GM19372 (cell line): ENCODE measurements around the gene GIGYF1.

Experiments used
- ATAC-seq: cut with Tn5 transposase; IDR thresholded peaks from one replicate; pipeline ENCODE4 v1.9.1; 2021; ENCODE audit warnings: mild to moderate bottlenecking, low read depth, moderate library complexity; ENCODE audit not compliant: unreplicated experiment

GIGYF1 gene

GRCh38 chr7:100685049-100685605, 8.9 kb downstream of the GIGYF1 start:
- no peak for ATAC-seq

DNA sequence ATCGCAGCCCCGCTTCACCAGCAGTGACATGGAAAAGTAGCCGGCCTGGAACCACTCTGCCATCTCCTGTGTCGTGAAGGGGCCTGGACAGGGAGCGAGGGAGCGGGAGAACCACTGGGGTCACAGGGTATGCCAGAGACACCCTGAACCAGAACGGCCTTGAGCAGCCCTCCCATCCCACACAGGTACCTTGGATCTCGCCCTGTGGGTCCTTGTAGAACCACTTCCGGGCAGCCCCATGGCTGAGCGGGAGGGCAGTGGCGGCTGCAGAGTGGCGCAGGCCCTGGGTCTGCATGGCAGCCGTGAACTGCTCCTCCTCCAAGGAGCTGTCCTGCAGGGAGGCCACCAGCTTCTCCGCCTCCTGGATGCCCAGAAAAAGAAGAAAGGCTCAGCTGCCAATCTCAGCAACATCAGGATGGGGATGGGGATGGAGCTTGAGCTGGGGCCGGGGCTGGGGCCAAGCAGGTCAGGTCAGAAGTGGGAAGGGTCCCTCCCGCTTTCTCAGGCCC, 9.5 kb downstream of the GIGYF1 start:
- no peak for ATAC-seq

DNA sequence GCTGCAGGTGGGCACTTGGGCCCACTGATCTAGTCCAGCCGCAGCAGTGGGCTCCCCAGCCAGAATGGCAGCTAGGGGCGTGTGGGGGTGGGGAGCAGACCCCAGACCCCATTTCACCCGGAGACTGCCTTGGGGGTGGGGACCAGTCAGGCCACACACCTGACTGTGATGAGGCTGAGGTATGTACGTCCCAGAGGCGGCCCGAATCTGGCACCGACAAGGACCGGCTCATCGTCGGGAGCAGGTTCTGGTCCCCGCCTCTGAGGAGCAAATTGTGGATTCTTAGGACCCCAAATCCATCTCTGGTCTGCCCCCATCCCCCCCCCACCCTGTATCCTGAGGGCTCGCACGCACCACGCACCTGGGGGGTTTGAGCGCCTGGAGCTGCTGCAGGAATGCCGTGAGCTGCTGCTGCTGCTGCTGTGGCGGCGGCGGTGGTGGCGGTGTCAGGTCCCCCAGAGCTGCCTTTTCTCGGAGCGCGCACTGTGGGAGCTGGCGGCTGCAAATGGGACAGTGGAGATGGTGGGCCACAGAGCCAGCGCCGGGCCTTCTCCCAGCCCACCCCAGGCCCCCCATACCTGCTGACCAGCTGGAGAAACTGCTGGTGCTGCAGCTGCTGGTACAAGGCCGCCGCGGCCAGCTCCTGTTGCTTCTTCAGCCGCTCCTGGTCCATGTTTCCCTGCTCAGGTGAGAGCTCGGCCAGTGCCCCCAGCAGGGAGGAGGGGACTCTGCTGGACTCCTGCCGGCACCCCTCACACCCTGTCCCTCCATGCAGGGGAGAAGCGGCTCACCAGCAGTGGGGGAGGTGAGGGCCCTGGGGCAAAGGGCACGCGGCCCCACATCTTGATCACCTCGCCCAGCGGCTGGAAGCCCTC, 10.2 kb downstream of the GIGYF1 start:
- no peak for ATAC-seq

DNA sequence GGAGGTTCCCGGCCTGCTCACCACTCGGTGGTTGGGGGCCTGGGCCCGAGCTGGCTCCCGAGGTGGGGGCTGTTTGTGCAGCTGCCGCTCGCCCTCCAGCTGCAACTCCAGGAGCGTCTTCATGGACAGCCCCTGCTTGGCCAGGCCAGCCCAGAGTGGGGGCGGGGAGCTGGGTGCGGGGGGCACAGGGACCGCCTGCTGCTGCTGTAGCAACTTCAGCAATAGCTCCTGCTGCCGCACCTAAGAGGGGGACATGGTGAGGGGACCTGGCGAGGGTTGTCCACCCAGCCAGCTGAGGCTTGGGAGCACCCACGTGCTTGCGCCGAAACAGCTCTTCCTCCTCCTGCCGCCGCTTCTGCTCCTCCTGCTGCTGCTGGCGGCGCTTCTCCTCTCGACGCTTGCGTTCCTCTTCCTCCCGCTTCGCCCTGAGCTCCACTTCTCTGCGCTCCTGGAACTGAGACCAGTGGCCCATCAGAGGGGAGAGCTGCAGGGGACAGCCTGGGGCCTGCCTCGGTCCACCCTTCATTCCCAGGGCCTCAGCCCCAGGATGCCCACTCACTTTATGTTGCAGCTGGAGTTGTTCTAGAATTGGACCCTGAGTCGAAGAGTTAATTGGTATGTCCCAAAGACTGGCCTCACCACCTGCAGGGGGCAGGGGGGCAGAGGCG, 10.9 kb downstream of the GIGYF1 start:
- ATAC-seq, result no peak

GRCh38 chr7:100682228-100682741, 11.8 kb downstream of the GIGYF1 start:
- ATAC-seq, result no peak

- ATAC-seq, result no peak
Observed at GRCh38 chr7:100681491-100682227, 12.4 kb downstream of the GIGYF1 start.

GRCh38 chr7:100680576-100681271, 13.3 kb downstream of the GIGYF1 start:
- no peak for ATAC-seq

DNA sequence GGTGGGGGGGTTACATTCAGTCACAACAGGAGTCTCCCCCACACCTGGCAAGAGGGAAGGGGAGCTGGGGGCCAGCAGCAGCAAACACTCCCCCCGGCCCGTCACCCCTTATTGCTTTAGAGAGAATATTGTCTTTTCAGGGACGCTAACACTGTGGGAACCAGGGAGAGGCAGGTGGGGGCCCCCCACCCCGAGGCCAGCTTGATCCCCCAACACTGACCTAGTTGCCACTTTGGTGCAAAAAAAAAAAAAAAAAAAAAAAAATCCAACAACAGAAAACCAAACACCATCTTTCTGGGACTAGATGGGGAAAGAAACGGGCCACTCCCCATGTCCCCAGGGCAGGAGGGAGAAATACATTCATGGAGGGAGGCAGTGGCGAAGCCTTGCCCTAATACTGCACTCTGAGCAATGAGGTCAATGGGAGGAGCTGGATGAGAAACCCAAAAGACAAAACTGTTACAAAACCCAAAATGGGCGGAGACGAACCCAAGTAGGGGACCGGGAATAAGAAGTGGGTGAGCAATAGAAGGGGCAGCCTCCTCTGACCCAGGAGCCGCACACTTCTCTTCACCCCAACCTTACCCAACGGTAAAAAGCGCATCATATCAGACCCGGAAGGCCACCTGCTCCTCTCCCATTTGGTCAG, 14.0 kb downstream of the GIGYF1 start:
- no peak for ATAC-seq

GRCh38 chr7:100679129-100679926, 14.7 kb downstream of the GIGYF1 start:
- ATAC-seq, result no peak

DNA sequence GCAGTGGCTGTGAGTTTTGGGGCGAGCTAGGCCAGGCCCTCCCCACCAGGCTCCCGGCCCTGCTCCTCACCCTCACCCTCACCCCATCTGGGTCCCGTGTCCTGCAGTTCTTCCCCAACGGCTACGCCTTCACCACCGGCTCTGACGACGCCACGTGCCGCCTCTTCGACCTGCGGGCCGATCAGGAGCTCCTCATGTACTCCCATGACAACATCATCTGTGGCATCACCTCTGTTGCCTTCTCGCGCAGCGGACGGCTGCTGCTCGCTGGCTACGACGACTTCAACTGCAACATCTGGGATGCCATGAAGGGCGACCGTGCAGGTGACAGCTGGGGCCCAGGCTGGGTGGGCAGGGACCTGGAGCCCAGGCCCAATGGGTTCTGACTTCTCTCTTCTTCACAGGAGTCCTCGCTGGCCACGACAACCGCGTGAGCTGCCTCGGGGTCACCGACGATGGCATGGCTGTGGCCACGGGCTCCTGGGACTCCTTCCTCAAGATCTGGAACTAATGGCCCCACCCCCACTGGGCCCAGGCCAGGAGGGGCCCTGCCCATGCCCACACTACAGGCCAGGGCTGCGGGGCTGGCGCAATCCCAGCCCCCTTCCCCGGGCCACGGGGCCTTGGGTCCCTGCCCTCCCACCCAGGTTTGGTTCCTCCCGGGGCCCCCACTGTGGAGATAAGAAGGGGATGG, 15.6 kb downstream of the GIGYF1 start:
- ATAC-seq, result no peak

- no peak for ATAC-seq
Observed at GRCh38 chr7:100677308-100678267, 16.5 kb downstream of the GIGYF1 start.

GRCh38 chr7:100676501-100677306, 17.3 kb downstream of the GIGYF1 start:
- ATAC-seq, result no peak

DNA sequence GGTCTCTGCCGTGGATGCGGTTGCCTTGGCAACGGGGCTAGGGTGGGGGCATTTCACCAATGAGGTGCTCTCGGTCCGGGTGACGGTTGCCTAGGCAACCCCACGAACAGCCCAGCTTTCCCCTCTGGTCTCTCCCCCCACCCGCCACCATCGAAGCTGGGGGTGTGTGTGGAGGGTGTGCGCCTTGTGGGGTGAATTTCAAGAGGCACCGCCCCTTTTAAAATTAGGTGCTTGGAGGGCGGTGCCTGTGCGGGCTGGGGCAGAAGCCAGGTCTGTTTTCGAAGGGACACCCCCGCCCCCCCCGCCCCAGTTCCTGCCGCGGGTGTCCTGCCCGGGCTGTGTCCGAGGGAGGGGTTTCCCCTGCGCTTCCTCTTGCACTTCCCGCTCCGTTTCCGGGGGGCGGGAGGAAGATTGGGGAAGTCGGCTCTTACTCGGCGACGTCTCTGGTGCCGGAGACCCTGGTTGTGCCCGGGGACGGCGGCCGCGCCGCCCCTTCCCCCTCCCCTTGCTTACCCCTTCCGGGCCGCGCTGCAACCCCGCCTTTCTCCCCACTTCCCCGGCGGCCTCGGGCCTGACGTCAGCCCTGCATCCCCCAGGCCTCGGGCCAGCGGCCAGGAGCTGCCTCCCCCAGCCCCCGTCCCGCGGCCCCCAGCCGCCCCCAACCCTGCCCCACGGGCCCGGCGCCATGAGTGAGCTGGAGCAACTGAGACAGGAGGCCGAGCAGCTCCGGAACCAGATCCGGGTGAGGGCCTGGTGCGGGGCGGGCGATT, 18.3 kb downstream of the GIGYF1 start:
- ATAC-seq, result no peak

DNA sequence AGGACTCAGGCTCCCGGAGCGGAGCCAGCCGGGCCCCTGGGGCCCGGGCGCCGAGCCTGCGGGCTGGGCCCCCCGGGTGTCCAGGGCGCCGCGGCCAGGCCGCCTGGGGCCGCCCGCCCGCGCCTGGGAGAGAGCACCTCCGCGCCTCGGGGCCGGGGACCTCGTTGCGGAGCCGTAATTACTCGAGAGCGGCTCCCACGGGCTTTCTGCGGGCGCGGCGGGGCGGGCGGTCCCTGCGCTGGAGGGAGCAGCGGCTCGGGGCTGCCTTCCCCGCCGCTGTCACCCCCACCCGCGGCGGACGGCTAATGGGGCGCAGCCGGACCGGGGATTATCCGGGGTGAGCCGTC, 19.0 kb downstream of the GIGYF1 start:
- ATAC-seq, result no peak

DNA sequence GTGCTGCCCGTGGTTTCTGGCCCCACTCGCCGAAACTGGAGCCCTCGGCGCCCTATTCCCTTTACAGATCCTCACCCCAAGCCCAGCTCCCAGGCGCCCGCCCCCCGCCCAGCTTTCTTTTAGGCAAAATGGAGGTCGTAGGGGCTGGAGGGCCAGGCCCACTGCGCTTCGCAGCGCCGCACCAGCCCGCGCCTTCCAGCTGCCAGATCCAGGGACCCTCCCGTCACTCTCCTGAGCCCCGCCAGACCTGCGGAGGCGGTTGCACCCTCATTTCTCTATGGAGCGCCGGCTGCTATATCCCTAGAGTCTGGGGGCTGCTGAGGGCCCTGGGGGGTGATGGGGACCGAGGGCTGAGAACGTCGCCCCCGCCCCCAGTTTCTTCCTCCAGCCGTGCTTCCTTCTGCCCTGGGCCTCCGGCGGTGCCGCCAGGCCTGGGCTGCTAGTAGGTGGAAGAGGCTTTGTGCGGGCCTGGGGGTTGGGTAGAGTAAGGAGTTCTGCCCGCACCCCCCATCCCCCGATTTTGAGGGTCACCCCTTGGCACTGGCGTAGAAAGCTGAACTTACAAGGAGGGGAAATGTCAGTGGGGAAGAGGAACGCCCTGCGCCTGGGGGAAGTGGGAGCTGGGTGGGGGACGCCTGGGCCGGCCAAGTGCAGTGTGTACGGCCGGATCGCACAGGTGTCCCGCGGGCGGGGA, 19.5 kb downstream of the GIGYF1 start:
- ATAC-seq, result no peak
